RWPE2 (cell line): ENCODE data around the gene MYO3B.

Source experiments
- ATAC-seq: fragments of 200-7000 bp; cut with Tn5 transposase; 3 replicates; pipeline ENCODE4 v1.9.1; 2021; ENCODE audit warnings: low read depth
- DNase-seq: peaks from one replicate; pipeline ENCODE4 v3.0.0-alpha.2; 2020; ENCODE audit warnings: low spot score
- H3K27ac ChIP-seq: fragments of 450-650 bp; 2 replicates; pipeline ENCODE4 v1.5.1; 2017; ENCODE audit warnings: mild to moderate bottlenecking; ENCODE audit not compliant: poor library complexity, severe bottlenecking
- H3K27me3 ChIP-seq: fragments of 250-450 bp; sonication (Bioruptor Pico); 2 replicates; pipeline ENCODE4 v1.5.1; 2021; ENCODE audit warnings: mild to moderate bottlenecking, moderate library complexity; ENCODE audit not compliant: insufficient read depth, poor library complexity, severe bottlenecking
- H3K36me3 ChIP-seq: fragments of 250-450 bp; sonication (Bioruptor Pico); 2 replicates; pipeline ENCODE4 v1.5.1; 2020; ENCODE audit warnings: low read depth, mild to moderate bottlenecking, moderate library complexity
- H3K4me1 ChIP-seq: fragments of 250-450 bp; sonication (Bioruptor Pico); 2 replicates; pipeline ENCODE4 v1.5.1; 2021; ENCODE audit warnings: mild to moderate bottlenecking, moderate library complexity; ENCODE audit not compliant: insufficient read depth, poor library complexity, severe bottlenecking
- H3K4me3 ChIP-seq: fragments of 250-450 bp; sonication (Bioruptor Pico); 2 replicates; pipeline ENCODE4 v1.5.1; 2021; ENCODE audit warnings: mild to moderate bottlenecking, moderate library complexity; ENCODE audit not compliant: severe bottlenecking
- H3K9me3 ChIP-seq: fragments of 250-450 bp; sonication (Bioruptor Pico); 2 replicates; pipeline ENCODE4 v1.5.1; 2021; ENCODE audit warnings: mild to moderate bottlenecking, moderate library complexity; ENCODE audit not compliant: severe bottlenecking
- CTCF ChIP-seq: fragments of 450-650 bp; IDR thresholded peaks from one replicate; pipeline ENCODE4 v1.5.1; 2017; ENCODE audit warnings: mild to moderate bottlenecking, moderate library complexity; ENCODE audit not compliant: poor library complexity, severe bottlenecking

Gene MYO3B

DNA sequence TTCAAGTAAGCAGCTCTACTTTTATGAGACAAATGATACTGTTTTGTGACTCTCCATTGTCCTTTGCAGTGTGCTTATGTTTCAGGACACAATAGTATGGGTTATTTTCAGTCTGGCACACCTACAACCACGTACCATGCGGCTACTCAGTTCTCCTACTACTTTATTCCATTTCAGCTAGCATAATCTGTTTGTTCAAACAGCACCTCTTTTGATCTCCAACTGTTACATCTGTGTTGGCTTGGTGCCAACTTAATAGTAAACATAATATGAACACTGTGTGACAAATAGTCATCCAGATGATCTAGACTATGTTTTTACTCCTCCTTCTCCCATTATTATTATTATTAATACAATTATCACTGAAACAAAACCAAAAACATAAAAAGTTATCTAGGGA, 40.5 kb downstream of the MYO3B start:
- Histone ChIP-seq H3K9me3 (no peaks in the 10 kb centered on the region), H3K4me1 (peaks cover 10% of the 10 kb centered on the region), H3K36me3 (no peaks in the 10 kb centered on the region), H3K27me3 (no peaks in the 10 kb centered on the region), H3K4me3 (no peak overlapping the region), H3K27ac (no peak overlapping the region)
- ATAC-seq (no peak), DNase-seq (no peak)
- TF ChIP-seq CTCF = no peak

GRCh38 chr2:170218931-170219330, 41.0 kb downstream of the MYO3B start:
- Histone ChIP-seq H3K27me3 (no peaks in the 10 kb centered on the region), H3K36me3 (no peaks in the 10 kb centered on the region), H3K27ac (no peak overlapping the region), H3K4me3 (no peak overlapping the region), H3K4me1 (peaks cover 10% of the 10 kb centered on the region), H3K9me3 (no peaks in the 10 kb centered on the region)
- no peak for TF ChIP-seq CTCF
- ATAC-seq (no peak), DNase-seq (no peak)

DNA sequence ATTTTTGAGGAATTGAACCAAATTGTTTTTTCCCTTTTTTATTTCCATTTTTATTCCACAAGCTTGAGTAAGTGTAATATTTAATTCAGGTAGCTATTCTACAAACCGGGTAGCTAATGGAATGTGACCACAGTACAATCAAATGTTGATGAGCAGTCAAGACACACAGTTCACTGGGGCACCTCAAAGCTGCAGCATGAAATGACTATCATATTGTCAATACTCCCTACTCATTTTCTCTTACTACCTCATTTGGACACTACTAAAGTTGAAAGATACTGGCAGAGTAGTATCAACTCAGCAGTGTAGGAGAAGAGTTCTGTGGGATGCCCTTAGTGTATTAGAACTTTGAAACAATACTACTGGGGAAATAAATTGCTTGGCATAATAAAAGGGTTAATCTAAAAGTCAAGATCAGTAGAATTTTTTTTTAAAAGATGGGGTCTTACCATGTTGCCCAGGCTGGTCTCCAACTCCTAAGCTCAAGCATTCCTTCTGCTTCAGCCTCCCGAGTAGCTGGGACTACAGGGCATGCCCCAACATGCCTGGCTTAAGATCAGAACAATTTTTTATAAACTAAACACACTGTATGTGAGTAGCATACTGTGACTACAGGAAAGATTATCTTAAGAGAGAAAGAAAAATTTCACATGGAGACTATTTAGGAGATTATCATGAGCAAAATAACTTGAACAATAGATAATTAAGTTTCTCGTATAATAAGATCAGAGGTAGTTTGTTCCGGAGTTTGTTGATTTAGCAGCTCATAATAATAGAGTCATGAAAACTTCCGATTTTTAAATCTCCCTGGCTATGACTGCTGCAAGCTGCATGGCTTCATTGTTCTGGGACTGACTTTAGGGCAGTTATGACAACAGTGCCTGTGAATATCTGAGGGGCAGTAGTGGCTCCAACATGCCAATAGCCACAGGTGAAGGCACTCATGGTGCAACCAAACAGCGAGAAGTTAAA, 43.7 kb downstream of the MYO3B start:
- ATAC-seq = peak; percentile 89

GRCh38 chr2:170222298-170222697, 44.4 kb downstream of the MYO3B start:
- H3K27ac ChIP-seq = no peak overlapping the region
- no peak for DNase-seq
- no peak for ATAC-seq
- TF ChIP-seq CTCF = no peak
- H3K9me3 ChIP-seq = no peaks in the 10 kb centered on the region
- H3K36me3 ChIP-seq = no peaks in the 10 kb centered on the region
- no peaks in the 10 kb centered on the region for H3K27me3 ChIP-seq
- no peak overlapping the region for H3K4me3 ChIP-seq
- peaks cover 10% of the 10 kb centered on the region for H3K4me1 ChIP-seq

More for the DNA sequence above, 43.7 kb downstream of the MYO3B start:
- no peaks in the 10 kb centered on the region for H3K27me3 ChIP-seq
- no peaks in the 10 kb centered on the region for H3K36me3 ChIP-seq
- H3K27ac ChIP-seq = no peak overlapping the region
- H3K4me3 ChIP-seq = no peak overlapping the region
- TF ChIP-seq CTCF = no peak
- DNase-seq = no peak
- H3K9me3 ChIP-seq = no peaks in the 10 kb centered on the region
- H3K4me1 ChIP-seq = peaks cover 10% of the 10 kb centered on the region

GRCh38 chr2:170222842-170223241, 44.9 kb downstream of the MYO3B start:
- Histone ChIP-seq H3K4me1 (peaks cover 10% of the 10 kb centered on the region), H3K9me3 (no peaks in the 10 kb centered on the region), H3K4me3 (no peak overlapping the region), H3K27ac (no peak overlapping the region), H3K27me3 (no peaks in the 10 kb centered on the region), H3K36me3 (no peaks in the 10 kb centered on the region)
- ATAC-seq (no peak), DNase-seq (no peak)
- TF ChIP-seq CTCF = no peak
